GM13976 (cell line): Measurements from ENCODE around the gene LMNTD2.

Source experiments
- DNase-seq: peaks from one replicate; pipeline ENCODE4 v3.0.0; 2012; ENCODE audit warnings: low spot score
- CTCF ChIP-seq: IDR thresholded peaks from 2 replicates; pipeline ENCODE4 v1.5.1; 2012; ENCODE audit warnings: borderline replicate concordance, mild to moderate bottlenecking; ENCODE audit not compliant: insufficient read depth; ENCODE audit errors: extremely low read depth, missing control alignments, control extremely low read depth
- in situ Hi-C: fragments of 300-500 bp; cut with MboI; formaldehyde crosslinking; loops from one replicate; pipeline ENCODE4 v1.12.0; 2022; ENCODE audit warnings: low sequenced_read_pairs, mixed read lengths, inconsistent platforms; ENCODE audit not compliant: unreplicated experiment

Gene LMNTD2

DNA sequence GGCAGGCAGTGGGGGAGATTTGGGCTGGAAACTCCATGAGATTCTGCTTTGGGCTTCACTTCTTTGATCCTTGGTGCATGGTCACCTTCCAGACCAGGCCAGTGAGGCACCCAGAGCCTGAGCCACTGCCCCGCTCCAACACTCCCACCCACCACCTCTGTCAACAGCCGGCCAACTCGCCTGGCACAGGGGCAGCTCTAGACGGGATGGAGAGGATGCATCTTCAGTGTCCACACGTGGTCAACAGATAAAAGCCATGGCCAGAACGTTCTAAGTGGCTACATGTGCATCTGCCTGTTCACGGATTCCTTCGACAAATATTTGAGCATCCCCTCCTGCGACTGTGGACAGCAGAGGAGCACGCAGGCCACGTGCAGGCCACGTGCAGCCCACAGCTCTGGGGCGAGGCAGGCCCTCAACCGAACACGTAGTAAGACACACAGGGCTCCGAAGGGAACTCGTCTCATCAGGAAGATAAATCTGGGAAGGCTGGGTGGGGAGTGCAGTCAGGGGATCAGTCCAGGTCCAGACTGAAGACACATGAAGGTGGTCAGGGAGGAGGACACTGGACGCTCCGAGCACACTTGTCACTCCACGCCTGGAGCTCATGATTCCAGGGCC lies 22.0 kb downstream of the LMNTD2 start:
- no peak for TF ChIP-seq CTCF
- no peak for DNase-seq

GRCh38 chr11:537622-538430 lies 22.7 kb downstream of the LMNTD2 start:
- TF ChIP-seq CTCF = no peak
- in situ Hi-C loops = no loop called here
- DNase-seq = no peak

More for the DNA sequence above, 22.0 kb downstream of the LMNTD2 start:
- in situ Hi-C loops = no loop called here

DNA sequence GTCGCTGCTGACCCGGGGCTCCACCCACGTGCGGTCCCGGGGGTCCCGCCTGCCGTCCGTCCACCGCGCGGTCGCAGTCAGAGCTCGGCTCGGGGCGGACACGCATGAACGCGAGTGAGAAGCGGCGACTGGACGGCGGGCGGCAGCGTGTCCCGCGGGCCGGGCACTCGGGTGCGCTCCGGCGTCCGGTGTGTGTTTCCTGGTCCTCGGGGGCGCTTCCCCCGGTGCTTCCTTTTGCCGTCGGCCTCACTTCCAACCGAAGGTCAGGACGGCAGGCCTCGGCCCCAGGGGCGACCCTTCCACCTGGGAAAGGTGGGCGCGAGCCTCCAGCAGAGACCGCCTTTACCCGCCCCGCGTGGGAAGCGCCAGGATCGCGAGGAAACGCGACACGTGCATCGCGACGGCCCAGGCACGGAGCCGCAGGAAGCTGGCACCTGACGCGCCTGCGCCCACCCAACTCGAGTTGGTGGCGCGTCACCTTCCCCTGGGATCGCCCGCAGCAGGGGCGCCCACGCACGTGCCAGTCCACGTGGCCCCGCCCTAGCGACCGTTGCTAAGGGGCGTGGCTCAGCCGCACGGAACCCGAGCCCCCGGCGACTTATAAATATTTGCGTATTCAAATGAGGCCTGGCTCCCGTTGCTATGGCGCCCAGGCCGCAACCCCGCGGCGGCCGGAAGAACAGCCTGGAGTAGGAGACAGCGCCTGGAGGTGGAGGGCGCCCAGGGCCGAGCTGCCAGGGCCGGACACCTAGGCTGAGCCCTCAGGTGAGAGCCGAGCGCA lies 23.5 kb downstream of the LMNTD2 start, which contains the start of gene LRRC56:
LRRC56 (plus strand) TSS at position 687 of the 781 bp plus-strand sequence. CDS start 3,158 bp downstream, outside the sequence.
- TF ChIP-seq CTCF = no peak
- in situ Hi-C loops = no loop called here
- peak; percentile 98 for DNase-seq

DNA sequence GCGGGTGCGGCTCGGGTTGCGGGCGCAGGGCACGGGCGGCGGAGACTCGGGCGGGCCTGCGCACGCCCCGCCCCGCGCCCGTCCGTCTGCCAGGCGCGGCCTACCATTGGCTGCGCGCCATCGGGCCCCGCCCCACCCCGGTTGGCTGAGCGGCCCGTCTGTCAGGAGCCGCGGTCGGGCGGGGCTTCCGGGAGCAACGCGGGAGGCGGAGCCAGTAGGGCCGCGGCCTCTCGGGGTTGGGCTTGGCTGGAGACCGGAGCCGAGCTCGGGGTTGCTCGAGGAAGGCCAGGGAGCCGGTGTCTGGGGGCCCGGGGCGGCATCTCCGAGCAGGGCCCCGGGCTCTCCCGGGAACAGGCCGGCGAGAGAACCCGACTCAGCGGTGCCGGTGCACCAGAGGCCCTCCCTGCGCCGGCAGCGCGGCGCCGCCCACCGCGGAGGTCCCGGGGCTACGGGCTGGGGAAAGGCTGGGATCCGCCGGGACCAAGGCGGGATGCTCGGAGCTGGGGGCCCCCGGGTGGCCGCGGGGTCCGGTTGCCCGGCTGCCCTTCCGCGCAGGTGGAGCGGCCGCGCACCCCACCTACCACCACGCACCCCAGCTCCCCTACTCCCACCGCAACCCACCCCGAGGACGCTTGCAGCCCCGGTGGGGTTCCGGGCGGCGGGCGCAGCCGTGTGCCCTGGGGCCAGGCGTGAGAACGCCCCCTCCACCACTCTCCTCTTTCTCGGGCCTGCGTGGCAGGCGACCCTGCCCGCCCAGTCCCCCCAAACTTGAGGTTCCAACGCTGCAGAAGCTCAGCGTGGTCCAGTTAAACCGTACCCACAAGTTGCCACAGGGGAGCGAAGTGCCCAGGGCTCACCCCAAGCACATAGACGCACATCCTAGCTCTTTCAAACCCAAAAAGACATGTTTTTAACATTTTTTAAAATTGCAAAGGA lies 24.8 kb downstream of the LMNTD2 start, which contains the start of gene HRAS:
HRAS (minus strand) TSS at position 58 of the 936 bp plus-strand sequence.
- peak; percentile 100 for DNase-seq
- TF ChIP-seq CTCF = no peak
- in situ Hi-C loops = no loop called here

- no peak for DNase-seq
- in situ Hi-C loops = no loop called here
- TF ChIP-seq CTCF = peak; percentile 40
Measured at GRCh38 chr11:535210-535518, 25.4 kb downstream of the LMNTD2 start.
